Natural killer cell (primary cell): ENCODE data around the gene TNFAIP2. TPM values are rescaled to one million over a fixed set of nuclear protein-coding genes. Genes with fewer than 3 reads are reported as not detected.

ENCODE experiments used
- ATAC-seq, 3 donors: fragments of 150-1000 bp in 2 of 3; fragments of 200-7000 bp in 1 of 3; cut with Tn5 transposase; 1 replicate in 1 of 3; 2 replicates in 2 of 3; pipeline ENCODE4 v1.10.0; 2021; ENCODE audit warnings: mild to moderate bottlenecking in 2 of 3, moderate library complexity in 2 of 3
- DNase-seq, 2 donors: peaks; one replicate each; pipeline versions ENCODE4 v3.0.0 to v3.0.0-alpha.2; 2013 to 2021; ENCODE audit warnings: mixed read lengths in 1 of 2
- H3K27ac ChIP-seq: one replicate; pipeline ENCODE4 v1.5.1; 2013; ENCODE audit warnings: mild to moderate bottlenecking, low read length
- H3K27me3 ChIP-seq: one replicate; pipeline ENCODE4 v1.6.1; 2013; ENCODE audit warnings: low read length; ENCODE audit not compliant: control insufficient read depth, insufficient read depth
- H3K36me3 ChIP-seq: one replicate; pipeline ENCODE4 v1.6.1; 2013; ENCODE audit warnings: low read length; ENCODE audit not compliant: control insufficient read depth, insufficient read depth
- H3K4me1 ChIP-seq: one replicate; pipeline ENCODE4 v1.6.1; 2013; ENCODE audit warnings: low read length; ENCODE audit not compliant: control insufficient read depth, insufficient read depth
- H3K4me3 ChIP-seq: one replicate; pipeline ENCODE4 v1.5.1; 2013; ENCODE audit warnings: low read length
- H3K9me3 ChIP-seq: one replicate; pipeline ENCODE4 v1.6.1; 2013; ENCODE audit warnings: low read length; ENCODE audit not compliant: control insufficient read depth, insufficient read depth
- H3K27ac Mint-ChIP-seq, 2 donors: one replicate each; pipeline ENCODE4 v1.8.0; 2022; ENCODE audit warnings: mild to moderate bottlenecking in 2 of 2, mixed read lengths in 2 of 2, moderate library complexity in 1 of 2
- H3K27me3 Mint-ChIP-seq, 2 donors: one replicate each; pipeline ENCODE4 v1.8.0; 2022; ENCODE audit warnings: low read depth in 2 of 2, mixed read lengths in 2 of 2
- H3K36me3 Mint-ChIP-seq: one replicate; pipeline ENCODE4 v1.8.0; 2022; ENCODE audit warnings: mixed read lengths
- H3K4me1 Mint-ChIP-seq, 2 donors: one replicate each; pipeline ENCODE4 v1.8.0; 2022; ENCODE audit warnings: mixed read lengths in 2 of 2
- H3K4me3 Mint-ChIP-seq: one replicate; pipeline ENCODE4 v1.8.0; 2022; ENCODE audit warnings: mild to moderate bottlenecking, moderate library complexity, mixed read lengths
- H3K9me3 Mint-ChIP-seq, 2 donors: one replicate each; pipeline ENCODE4 v1.8.0; 2022; ENCODE audit warnings: mixed read lengths in 2 of 2
- WGBS: methylation state at CpG from one replicate; pipeline ENCODE4 v1.1.7; 2013; ENCODE audit warnings: missing lambda C conversion rate; ENCODE audit not compliant: insufficient coverage; 5-methylcytosine and 5-hydroxymethylcytosine counted together
- intact Hi-C: fragments of 100-400 bp; cut with micrococcal nuclease; formaldehyde crosslinking; loops from one replicate; pipeline ENCODE4 v1.14.2; 2022
- total RNA-seq, 4 donors: library from RNA; stranded (reverse); fragments of 120-200 nt in 1 of 4; gene quantifications; one replicate each; pipeline versions ENCODE4 v1.2.3 to v1.2.4, GENCODE V29; 2013 to 2022
- TF ChIP-seq, protein P1 (sequence below): fragments of 200-600 bp; IDR thresholded peaks from one replicate; pipeline ENCODE4 v1.8.0; 2022; ENCODE audit warnings: antibody characterized with exemption

TNFAIP2 gene
- total RNA-seq, 3 donors from 2014 or later (not counting 1 experiment from before 2014, with no cell fraction given) = 14.2 to 89.8 (median 50.1) TPM

DNA sequence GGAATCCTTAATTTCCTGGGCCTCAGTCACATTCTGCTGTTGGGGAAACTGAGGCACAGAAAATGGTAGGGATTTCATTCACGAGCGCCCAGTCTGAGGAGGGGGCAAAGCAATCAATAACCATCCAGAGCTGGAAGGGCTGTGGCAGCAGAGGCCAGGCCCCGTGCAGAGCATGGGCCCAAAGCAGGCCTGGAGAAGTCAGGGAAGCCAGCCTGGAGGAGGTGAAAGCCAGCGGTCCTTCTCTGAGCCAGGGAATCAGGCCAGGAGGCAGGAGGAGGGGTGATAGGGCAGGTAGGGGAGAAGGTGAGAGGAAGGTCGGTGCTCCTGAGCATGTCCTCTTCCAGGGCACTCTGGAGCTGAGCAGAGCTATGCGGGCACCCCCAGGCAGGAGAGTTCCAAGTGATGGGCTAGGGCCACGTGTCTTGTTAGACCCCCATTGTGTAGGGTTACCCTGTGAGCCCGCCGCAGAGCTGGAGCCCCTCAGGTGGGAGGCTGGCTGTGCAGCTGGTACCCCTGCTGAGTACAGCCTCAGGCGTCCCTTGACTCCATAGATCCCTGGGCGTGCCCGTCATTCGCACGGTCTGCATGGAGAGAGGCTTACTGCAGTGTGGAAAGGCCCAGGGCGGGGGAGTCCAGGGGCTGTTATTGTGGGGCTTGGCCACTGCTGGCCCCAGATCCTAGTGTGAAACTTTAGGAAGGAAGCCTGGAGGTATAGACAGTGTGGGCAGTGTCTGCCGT is 4.8 kb downstream of the TNFAIP2 start:
- 95% methylated on average over 16 of the region's 16 CpGs for WGBS
- Mint-ChIP-seq H3K27ac (no peak overlapping the region), H3K4me3 (no peak overlapping the region), H3K9me3 (no peaks in the 10 kb centered on the region), H3K36me3 (no peaks in the 10 kb centered on the region), H3K4me1 (peaks cover 0 to 6% of the 10 kb centered on the region in 2 donors), H3K27me3 (peaks cover 6 to 9% of the 10 kb centered on the region in 2 donors)
- peaks cover 9% of the 10 kb centered on the region for H3K4me1 ChIP-seq
- H3K27ac ChIP-seq = no peak overlapping the region
- peaks cover 5% of the 10 kb centered on the region for H3K27me3 ChIP-seq
- no peak for ATAC-seq
- no peak for DNase-seq
- TF ChIP-seq, protein P1, sequence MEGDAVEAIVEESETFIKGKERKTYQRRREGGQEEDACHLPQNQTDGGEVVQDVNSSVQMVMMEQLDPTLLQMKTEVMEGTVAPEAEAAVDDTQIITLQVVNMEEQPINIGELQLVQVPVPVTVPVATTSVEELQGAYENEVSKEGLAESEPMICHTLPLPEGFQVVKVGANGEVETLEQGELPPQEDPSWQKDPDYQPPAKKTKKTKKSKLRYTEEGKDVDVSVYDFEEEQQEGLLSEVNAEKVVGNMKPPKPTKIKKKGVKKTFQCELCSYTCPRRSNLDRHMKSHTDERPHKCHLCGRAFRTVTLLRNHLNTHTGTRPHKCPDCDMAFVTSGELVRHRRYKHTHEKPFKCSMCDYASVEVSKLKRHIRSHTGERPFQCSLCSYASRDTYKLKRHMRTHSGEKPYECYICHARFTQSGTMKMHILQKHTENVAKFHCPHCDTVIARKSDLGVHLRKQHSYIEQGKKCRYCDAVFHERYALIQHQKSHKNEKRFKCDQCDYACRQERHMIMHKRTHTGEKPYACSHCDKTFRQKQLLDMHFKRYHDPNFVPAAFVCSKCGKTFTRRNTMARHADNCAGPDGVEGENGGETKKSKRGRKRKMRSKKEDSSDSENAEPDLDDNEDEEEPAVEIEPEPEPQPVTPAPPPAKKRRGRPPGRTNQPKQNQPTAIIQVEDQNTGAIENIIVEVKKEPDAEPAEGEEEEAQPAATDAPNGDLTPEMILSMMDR = no peak
- intact Hi-C loops = no loop called here
- H3K9me3 ChIP-seq = no peaks in the 10 kb centered on the region
- H3K4me3 ChIP-seq = no peak overlapping the region
- H3K36me3 ChIP-seq = no peaks in the 10 kb centered on the region

DNA sequence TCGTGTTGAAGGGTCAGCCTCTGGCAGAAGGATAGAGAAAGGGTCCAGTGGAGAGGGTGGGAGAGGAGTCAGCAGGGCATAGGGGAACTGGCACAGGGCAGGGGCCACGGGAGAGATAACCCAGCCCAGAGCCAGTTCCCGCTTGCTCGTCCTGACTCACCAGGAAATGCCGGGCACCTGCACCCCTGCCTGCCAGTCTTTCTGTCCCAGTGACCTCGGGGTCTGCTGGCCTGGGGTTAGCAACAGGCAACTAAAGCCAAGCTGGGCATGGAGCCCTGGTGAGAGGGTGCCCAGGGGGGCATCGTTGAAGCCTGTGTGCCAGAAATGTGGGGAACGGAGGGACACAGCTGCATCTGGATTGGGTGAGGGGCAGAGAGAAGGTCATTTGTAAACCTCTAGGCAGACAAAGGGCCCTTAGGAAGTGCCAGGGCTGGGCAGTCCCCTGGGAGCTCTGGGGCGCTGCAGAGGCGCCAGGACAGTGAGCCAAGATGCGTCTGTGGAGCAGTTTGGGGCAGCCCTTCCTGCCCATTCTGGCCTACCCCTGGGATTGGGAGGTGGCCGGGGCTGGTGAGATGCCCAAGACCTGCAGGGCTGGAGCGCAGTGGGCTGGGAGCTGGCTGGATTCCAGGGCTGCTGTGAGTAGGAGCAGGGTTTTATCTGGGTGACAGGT is 5.5 kb downstream of the TNFAIP2 start:
- no peaks in the 10 kb centered on the region for H3K9me3 ChIP-seq
- DNase-seq (no peak), ATAC-seq (no peak)
- TF ChIP-seq, protein P1 = no peak
- H3K27ac ChIP-seq = no peak overlapping the region
- H3K36me3 Mint-ChIP-seq = no peaks in the 10 kb centered on the region
- intact Hi-C loops = no loop called here
- H3K27me3 ChIP-seq = peaks cover 5% of the 10 kb centered on the region
- H3K4me3 ChIP-seq = no peak overlapping the region
- peaks cover 6 to 9% of the 10 kb centered on the region in 2 donors for H3K27me3 Mint-ChIP-seq
- 79% methylated on average over 13 of the region's 13 CpGs for WGBS
- peaks cover 0 to 6% of the 10 kb centered on the region in 2 donors for H3K4me1 Mint-ChIP-seq
- H3K9me3 Mint-ChIP-seq = no peaks in the 10 kb centered on the region
- no peak overlapping the region for H3K4me3 Mint-ChIP-seq
- no peak overlapping the region for H3K27ac Mint-ChIP-seq
- H3K36me3 ChIP-seq = no peaks in the 10 kb centered on the region
- peaks cover 6% of the 10 kb centered on the region for H3K4me1 ChIP-seq

DNA sequence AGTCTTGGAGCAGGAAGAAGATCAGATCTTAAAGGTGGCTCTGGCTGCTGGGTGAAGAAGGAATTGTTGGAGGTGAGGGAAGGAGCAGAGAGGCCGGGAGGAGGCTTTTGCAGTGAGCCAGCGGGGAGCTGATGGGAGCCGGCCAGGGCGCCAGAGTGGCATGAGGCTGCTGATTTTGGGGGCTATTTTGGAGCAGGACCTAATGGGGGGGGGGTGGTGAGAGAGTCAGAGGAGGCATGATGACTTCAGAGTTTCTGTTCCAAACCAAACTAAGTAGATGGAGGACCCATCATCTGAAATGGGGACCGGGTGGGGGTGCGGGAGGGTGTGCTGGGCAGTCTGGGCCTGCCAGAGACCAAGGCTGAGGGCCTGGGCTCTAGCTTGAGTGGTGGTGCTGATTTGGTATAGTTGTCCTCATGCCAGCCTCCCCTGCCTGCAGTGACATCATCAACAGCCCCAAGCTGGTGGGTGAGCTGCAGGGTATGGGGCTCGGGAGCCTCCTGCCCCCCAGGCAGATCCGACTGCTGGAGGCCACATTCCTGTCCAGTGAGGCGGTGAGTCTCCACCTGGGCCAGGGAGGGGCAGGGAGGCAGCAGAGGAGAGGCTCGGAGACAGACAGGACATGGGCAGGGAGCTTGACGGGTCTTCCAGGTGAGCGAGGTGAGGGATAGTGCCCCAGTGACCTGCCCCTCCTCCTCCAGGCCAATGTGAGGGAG is 6.2 kb downstream of the TNFAIP2 start:
- 92% methylated on average over 12 of the region's 12 CpGs for WGBS
- TF ChIP-seq, protein P1 = no peak
- no peaks in the 10 kb centered on the region for H3K4me1 ChIP-seq
- no peak for DNase-seq
- no peak overlapping the region for H3K27ac ChIP-seq
- H3K27me3 ChIP-seq = no peaks in the 10 kb centered on the region
- no peak overlapping the region for H3K4me3 Mint-ChIP-seq
- peaks cover 0 to 6% of the 10 kb centered on the region in 2 donors for H3K27me3 Mint-ChIP-seq
- H3K4me1 Mint-ChIP-seq = no peaks in the 10 kb centered on the region
- no peaks in the 10 kb centered on the region for H3K9me3 Mint-ChIP-seq
- no peak overlapping the region for H3K27ac Mint-ChIP-seq
- H3K36me3 Mint-ChIP-seq = no peaks in the 10 kb centered on the region
- no peaks in the 10 kb centered on the region for H3K9me3 ChIP-seq
- no peak for ATAC-seq
- no peak overlapping the region for H3K4me3 ChIP-seq
- intact Hi-C loops = no loop called here
- no peaks in the 10 kb centered on the region for H3K36me3 ChIP-seq
